ENCODE measurements around the gene MYH7. TPM values are rescaled to one million over a fixed set of nuclear protein-coding genes. Genes with fewer than 3 reads are reported as not detected.

Gene MYH7
- polyA plus RNA-seq, 1 donor from 2014 or later, result 0.12 TPM

GRCh38 chr14:23372509-23372908 lies 63.0 kb downstream of the MYH7 start, which contains the start of gene IL25:
TSS of gene IL25 (plus strand) at chr14:23372809.
- no peaks in the 10 kb centered on the region for H3K9me2 ChIP-seq (ENCODE audit: insufficient read depth, low read length)
- no peaks in the 10 kb centered on the region for H3K36me3 ChIP-seq (ENCODE audit: insufficient read depth, low read length)
- H2AFZ ChIP-seq (ENCODE audit: low read depth, low read length), result no peak within 1 kb of the TSS
- TF ChIP-seq SMC3 (conservative IDR thresholded peaks at IDR 0.05; ENCODE audit: poor library complexity) (no peak), CTCF (IDR thresholded peaks at IDR 0.05; ENCODE audit: poor library complexity, severe bottlenecking) (no peak), EZH2 (IDR thresholded peaks at IDR 0.05; ENCODE audit: borderline replicate concordance, insufficient read depth, low read length, poor library complexity, severe bottlenecking) (no peak), TAF1 (IDR thresholded peaks at IDR 0.05; ENCODE audit: low read depth) (no peak), POLR2AphosphoS5 (IDR thresholded peaks at IDR 0.05) (no peak), MXI1 (conservative IDR thresholded peaks at IDR 0.05; ENCODE audit: poor library complexity, severe bottlenecking) (no peak), EP300 (conservative IDR thresholded peaks at IDR 0.05; ENCODE audit: poor library complexity, severe bottlenecking) (no peak), RAD21 (conservative IDR thresholded peaks at IDR 0.05) (no peak), REST (IDR thresholded peaks at IDR 0.05; ENCODE audit: borderline replicate concordance) (no peak)
- H3K79me2 ChIP-seq (replicated peaks; ENCODE audit: insufficient read depth, low read length), result no peaks in the 10 kb centered on the region
- H3K27ac ChIP-seq (ENCODE audit: low read length), result no peak within 1 kb of the TSS
- H4K20me1 ChIP-seq (ENCODE audit: insufficient read depth), result no peaks in the 10 kb centered on the region
- no peak within 1 kb of the TSS for H3K4me2 ChIP-seq (ENCODE audit: low read length)
- H3K9me3 ChIP-seq (ENCODE audit: low read length), result no peaks in the 10 kb centered on the region
- H3K9ac ChIP-seq (ENCODE audit: low read length), result no peak within 1 kb of the TSS
- no peak within 1 kb of the TSS for H3K4me3 ChIP-seq (ENCODE audit: low read length)
- H3F3A ChIP-seq (ENCODE audit: insufficient read depth, low read length, poor library complexity, severe bottlenecking), result no peaks in the 10 kb centered on the region
- no peaks in the 10 kb centered on the region for H3K27me3 ChIP-seq (ENCODE audit: insufficient read depth, low read depth, low read length)

GRCh38 chr14:23371865-23372264 lies 63.6 kb downstream of the MYH7 start:
- Histone ChIP-seq H3K4me3 (ENCODE audit: low read length) (no peak overlapping the region), H3K9me2 (ENCODE audit: insufficient read depth, low read length) (no peaks in the 10 kb centered on the region), H4K20me1 (ENCODE audit: insufficient read depth) (no peaks in the 10 kb centered on the region), H3K27me3 (ENCODE audit: insufficient read depth, low read depth, low read length) (no peaks in the 10 kb centered on the region), H3K9ac (ENCODE audit: low read length) (no peak overlapping the region), H3K79me2 (replicated peaks; ENCODE audit: insufficient read depth, low read length) (no peaks in the 10 kb centered on the region), H3K9me3 (ENCODE audit: low read length) (no peaks in the 10 kb centered on the region), H3K27ac (ENCODE audit: low read length) (no peak overlapping the region), H3K4me2 (ENCODE audit: low read length) (no peak overlapping the region), H3F3A (ENCODE audit: insufficient read depth, low read length, poor library complexity, severe bottlenecking) (no peaks in the 10 kb centered on the region), H2AFZ (ENCODE audit: low read depth, low read length) (no peak overlapping the region), H3K36me3 (ENCODE audit: insufficient read depth, low read length) (no peaks in the 10 kb centered on the region)
- no peak for TF ChIP-seq EZH2 (IDR thresholded peaks at IDR 0.05; ENCODE audit: borderline replicate concordance, insufficient read depth, low read length, poor library complexity, severe bottlenecking)
- no peak for TF ChIP-seq EP300 (conservative IDR thresholded peaks at IDR 0.05; ENCODE audit: poor library complexity, severe bottlenecking)
- TF ChIP-seq SMC3 (conservative IDR thresholded peaks at IDR 0.05; ENCODE audit: poor library complexity), result no peak
- no peak for TF ChIP-seq RAD21 (conservative IDR thresholded peaks at IDR 0.05)
- TF ChIP-seq CTCF (IDR thresholded peaks at IDR 0.05; ENCODE audit: poor library complexity, severe bottlenecking), result no peak
- no peak for TF ChIP-seq POLR2AphosphoS5 (IDR thresholded peaks at IDR 0.05)
- no peak for TF ChIP-seq TAF1 (IDR thresholded peaks at IDR 0.05; ENCODE audit: low read depth)
- no peak for TF ChIP-seq REST (IDR thresholded peaks at IDR 0.05; ENCODE audit: borderline replicate concordance)
- TF ChIP-seq MXI1 (conservative IDR thresholded peaks at IDR 0.05; ENCODE audit: poor library complexity, severe bottlenecking), result no peak

Data from neural cell (in vitro differentiated cells).